Measurements from ENCODE around the gene AK6.
A peak's percentile ranks its signal among the peaks of the same experiment; 100 is the strongest.

The AK6 gene
- long read RNA-seq, transcript AK6-202 (5 exons, 1,648 nt) = major isoform, 30 of 39 reads
- long read RNA-seq, partial matches to known transcripts = 1 of 39 reads
- long read RNA-seq, other reads (novel, unspliced or antisense) = 4 of 39 reads

- Histone ChIP-seq H3K4me3 (replicated peaks; ENCODE audit: insufficient read depth, low read length) (peak within 1 kb of the TSS; percentile 59), H3K27me3 (ENCODE audit: insufficient read depth, poor library complexity, severe bottlenecking) (no peaks in the 10 kb centered on the region), H3K27ac (replicated peaks) (peak within 1 kb of the TSS; percentile 99)
- TF ChIP-seq, protein P1, sequence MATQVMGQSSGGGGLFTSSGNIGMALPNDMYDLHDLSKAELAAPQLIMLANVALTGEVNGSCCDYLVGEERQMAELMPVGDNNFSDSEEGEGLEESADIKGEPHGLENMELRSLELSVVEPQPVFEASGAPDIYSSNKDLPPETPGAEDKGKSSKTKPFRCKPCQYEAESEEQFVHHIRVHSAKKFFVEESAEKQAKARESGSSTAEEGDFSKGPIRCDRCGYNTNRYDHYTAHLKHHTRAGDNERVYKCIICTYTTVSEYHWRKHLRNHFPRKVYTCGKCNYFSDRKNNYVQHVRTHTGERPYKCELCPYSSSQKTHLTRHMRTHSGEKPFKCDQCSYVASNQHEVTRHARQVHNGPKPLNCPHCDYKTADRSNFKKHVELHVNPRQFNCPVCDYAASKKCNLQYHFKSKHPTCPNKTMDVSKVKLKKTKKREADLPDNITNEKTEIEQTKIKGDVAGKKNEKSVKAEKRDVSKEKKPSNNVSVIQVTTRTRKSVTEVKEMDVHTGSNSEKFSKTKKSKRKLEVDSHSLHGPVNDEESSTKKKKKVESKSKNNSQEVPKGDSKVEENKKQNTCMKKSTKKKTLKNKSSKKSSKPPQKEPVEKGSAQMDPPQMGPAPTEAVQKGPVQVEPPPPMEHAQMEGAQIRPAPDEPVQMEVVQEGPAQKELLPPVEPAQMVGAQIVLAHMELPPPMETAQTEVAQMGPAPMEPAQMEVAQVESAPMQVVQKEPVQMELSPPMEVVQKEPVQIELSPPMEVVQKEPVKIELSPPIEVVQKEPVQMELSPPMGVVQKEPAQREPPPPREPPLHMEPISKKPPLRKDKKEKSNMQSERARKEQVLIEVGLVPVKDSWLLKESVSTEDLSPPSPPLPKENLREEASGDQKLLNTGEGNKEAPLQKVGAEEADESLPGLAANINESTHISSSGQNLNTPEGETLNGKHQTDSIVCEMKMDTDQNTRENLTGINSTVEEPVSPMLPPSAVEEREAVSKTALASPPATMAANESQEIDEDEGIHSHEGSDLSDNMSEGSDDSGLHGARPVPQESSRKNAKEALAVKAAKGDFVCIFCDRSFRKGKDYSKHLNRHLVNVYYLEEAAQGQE (IDR thresholded peaks at IDR 0.05; ENCODE audit: insufficient replicate concordance, low read depth) = peak; percentile 25
- TF ChIP-seq CTCF (IDR thresholded peaks at IDR 0.05; ENCODE audit: insufficient read depth, low read length) (no peak), SPI1 (IDR thresholded peaks at IDR 0.05; ENCODE audit: borderline replicate concordance, low read depth) (no peak), GABPA (IDR thresholded peaks at IDR 0.05; ENCODE audit: low read depth) (no peak), POLR2AphosphoS5 (IDR thresholded peaks at IDR 0.05; ENCODE audit: low read depth) (peak; percentile 72)
- peak; percentile 58 to 84 for DNase-seq (ENCODE audit: low read depth in 1 of 2, low spot score in 1 of 2)
Observed at GRCh38 chr5:69369340-69370121, at the start of gene AK6, which contains the start of the genes RAD17 and TAF9. Gene AK6, minus strand, starts transcription at chr5:69369520. Its CDS starts 30 bp downstream, at chr5:69369490. Gene RAD17, plus strand, starts transcription at chr5:69369818. Its CDS starts 2,391 bp downstream, at chr5:69372209. Gene TAF9, minus strand, starts transcription at chr5:69369520. Its CDS starts 3,783 bp downstream, at chr5:69365737.

DNA sequence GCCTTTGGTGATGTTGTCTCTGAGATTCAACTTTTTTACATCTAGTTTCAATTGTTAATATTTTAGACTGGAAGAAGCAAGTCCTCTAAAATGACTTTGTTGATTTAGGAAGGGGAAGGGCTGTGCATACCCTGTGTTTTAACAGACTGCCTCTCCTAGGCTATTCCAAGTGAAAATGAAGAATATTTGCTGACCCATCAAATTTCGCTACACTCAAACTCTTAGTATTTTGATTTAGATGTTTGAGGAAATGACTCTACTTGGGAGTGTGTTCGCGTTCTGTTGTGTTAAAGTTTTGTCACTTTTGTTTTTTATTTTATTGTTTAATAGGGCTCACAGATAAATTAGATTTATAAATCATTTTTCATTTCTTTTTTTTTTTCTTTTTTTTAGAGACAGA lies 49.2 kb upstream of the AK6 start:
- Histone ChIP-seq H3K27me3 (ENCODE audit: insufficient read depth, poor library complexity, severe bottlenecking) (no peaks in the 10 kb centered on the region), H3K4me3 (replicated peaks; ENCODE audit: insufficient read depth, low read length) (no peak overlapping the region), H3K27ac (replicated peaks) (no peak overlapping the region)
- TF ChIP-seq SPI1 (IDR thresholded peaks at IDR 0.05; ENCODE audit: borderline replicate concordance, low read depth) (no peak), GABPA (IDR thresholded peaks at IDR 0.05; ENCODE audit: low read depth) (no peak), POLR2AphosphoS5 (IDR thresholded peaks at IDR 0.05; ENCODE audit: low read depth) (no peak), CTCF (IDR thresholded peaks at IDR 0.05; ENCODE audit: insufficient read depth, low read length) (no peak)
- TF ChIP-seq, protein P1 (IDR thresholded peaks at IDR 0.05; ENCODE audit: insufficient replicate concordance, low read depth) = no peak
- DNase-seq (ENCODE audit: low read depth in 1 of 2, low spot score in 1 of 2) = no peak

DNA sequence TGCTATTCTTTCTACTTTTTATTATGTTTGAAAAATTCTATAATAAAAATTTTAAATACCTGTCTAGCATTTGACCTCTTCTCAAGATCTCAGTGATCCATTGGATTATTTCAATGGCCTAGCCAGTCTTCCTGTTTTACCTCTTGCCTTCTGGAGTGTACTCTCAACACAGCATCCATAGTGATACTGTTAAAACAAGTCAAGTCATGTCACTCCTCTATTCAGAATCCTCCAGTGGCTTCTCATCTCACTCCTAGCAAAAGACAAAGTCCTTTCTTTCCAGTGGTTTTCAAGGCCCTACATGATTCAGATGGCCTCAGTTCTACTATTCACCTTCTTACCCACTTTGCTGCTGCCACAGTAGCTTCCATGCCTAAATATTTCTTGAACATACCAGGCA lies 47.4 kb upstream of the AK6 start:
- Histone ChIP-seq H3K27me3 (ENCODE audit: insufficient read depth, poor library complexity, severe bottlenecking) (no peaks in the 10 kb centered on the region), H3K27ac (replicated peaks) (no peak overlapping the region), H3K4me3 (replicated peaks; ENCODE audit: insufficient read depth, low read length) (no peak overlapping the region)
- TF ChIP-seq CTCF (IDR thresholded peaks at IDR 0.05; ENCODE audit: insufficient read depth, low read length) (no peak), SPI1 (IDR thresholded peaks at IDR 0.05; ENCODE audit: borderline replicate concordance, low read depth) (no peak), GABPA (IDR thresholded peaks at IDR 0.05; ENCODE audit: low read depth) (no peak), POLR2AphosphoS5 (IDR thresholded peaks at IDR 0.05; ENCODE audit: low read depth) (no peak)
- TF ChIP-seq, protein P1 (IDR thresholded peaks at IDR 0.05; ENCODE audit: insufficient replicate concordance, low read depth) = no peak
- no peak for DNase-seq (ENCODE audit: low read depth in 1 of 2, low spot score in 1 of 2)
